ENCODE results near the gene ZNF786. TPM values are rescaled to one million over a fixed set of nuclear protein-coding genes. Genes with fewer than 3 reads are reported as not detected.

Gene ZNF786
- total RNA-seq, 1 experiment from 2014 or later = 4.2 TPM

GRCh38 chr7:149020483-149020882, 70.0 kb downstream of the ZNF786 start:
- intact Hi-C loops (cut with micrococcal nuclease) = no loop called here

More at GRCh38 chr7:149020483-149020882, 70.0 kb downstream of the ZNF786 start:
- Histone ChIP-seq H3K9me2 (replicated peaks; ENCODE audit: low read length) (no peaks in the 10 kb centered on the region), H3K9me3 (ENCODE audit: low read length) (no peaks in the 10 kb centered on the region), H3K4me3 (ENCODE audit: low read length) (no peak overlapping the region), H3K36me3 (ENCODE audit: low read depth, low read length) (peaks cover 13% of the 10 kb centered on the region; the same call in 1 of the 2 replicates), H3K4me1 (ENCODE audit: insufficient read depth, low read length) (no peaks in the 10 kb centered on the region), H4K20me1 (ENCODE audit: low read length) (peaks cover 8% of the 10 kb centered on the region; the same call in 1 of the 2 replicates), H3K9ac (ENCODE audit: low read length) (no peak overlapping the region), H3K4me2 (ENCODE audit: low read length) (no peak overlapping the region), H3K79me2 (ENCODE audit: low read length) (peaks cover 37% of the 10 kb centered on the region), H3F3A (ENCODE audit: low read length, unreplicated experiment) (no peaks in the 10 kb centered on the region), H3K27me3 (ENCODE audit: low read length) (no peaks in the 10 kb centered on the region), H2AFZ (ENCODE audit: low read length) (no peak overlapping the region), H3K27ac (ENCODE audit: low read length) (no peak overlapping the region)
- CTCF ChIA-PET = no interaction called here
- ATAC-seq (no peak), DNase-seq (no peak)
- BruUV-seq (replicated peaks) = no TSS peak
- POLR2A ChIA-PET (ENCODE audit: unreplicated experiment) = no interaction called here
- no peak for TF ChIP-seq EZH2phosphoT487 (IDR thresholded peaks at IDR 0.05; ENCODE audit: borderline replicate concordance, low read length)
- no peak for TF ChIP-seq CTCF (conservative IDR thresholded peaks at IDR 0.05; ENCODE audit: low read depth, low read length)
- no peak for TF ChIP-seq EZH2 (IDR thresholded peaks at IDR 0.05; ENCODE audit: low read length, unreplicated experiment)

Other genes with a start within 250 kb of the ZNF786 start
- 18.9 and 30.5 TPM in 2 replicates for gene EZH2, start 206.4 kb downstream of the ZNF786 start, total RNA-seq (2014; rRNA removed)
- 249 and 253 TPM in 2 replicates for gene PDIA4, start 62.2 kb downstream of the ZNF786 start, total RNA-seq (2014; rRNA removed)
- gene ZNF425, start 35.6 kb upstream of the ZNF786 start, total RNA-seq (2014; rRNA removed) = 1.6 and 2.0 TPM in 2 replicates
- 8.2 and 9.1 TPM in 2 replicates for gene ZNF398, start 56.7 kb upstream of the ZNF786 start, total RNA-seq (2014; rRNA removed)
- gene ZNF282, start 104.8 kb upstream of the ZNF786 start, total RNA-seq (2014; rRNA removed) = 31.4 and 39.7 TPM in 2 replicates
- gene ZNF212, start 148.9 kb upstream of the ZNF786 start, total RNA-seq (2014; rRNA removed) = 9.7 and 10.4 TPM in 2 replicates
- 6.9 and 7.0 TPM in 2 replicates for gene ZNF783, start 171.5 kb upstream of the ZNF786 start, total RNA-seq (2014; rRNA removed)